A673 (cell line): ENCODE data around the gene MRPS26.

Source experiments
- CTCF ChIP-seq: fragments of 300-800, 200-600 bp; sonication (generic); conservative IDR thresholded peaks from 2 replicates; pipeline ENCODE4 v1.5.1; 2017; ENCODE audit warnings: low read depth, mild to moderate bottlenecking, antibody characterized with exemption, low read length, moderate library complexity, mixed read lengths
- EZH2 ChIP-seq: fragments of 200-600 bp; sonication (generic); IDR thresholded peaks from 2 replicates; pipeline ENCODE4 v1.6.1; 2017; ENCODE audit warnings: borderline replicate concordance, low read depth, mild to moderate bottlenecking, mixed read lengths, antibody characterized with exemption, low read length; ENCODE audit not compliant: poor library complexity, severe bottlenecking

- TF ChIP-seq CTCF: no peak
- TF ChIP-seq EZH2: no peak
Observed at GRCh38 chr20:3027987-3028386, 17.9 kb upstream of the MRPS26 start.
